Stimulated activated memory B cell treated with anti-CD40 and anti-IgM and Interleukin-4, amounts not matched to agents 10 μg/mL and 1 μg/mL and 100 μg/mL, for 72 hours (primary cell): Measurements from ENCODE around the gene NXN.
"Not testable (repeated sequence)": the region's sequence is repeated elsewhere in the genome, so short reads cannot be mapped to it uniquely, and the experiment has no call there.

Experiments
- ATAC-seq: fragments of 150-1000 bp; cut with Tn5 transposase; 2 replicates; pipeline ENCODE4 v1.10.0; 2021
- H3K27ac Mint-ChIP-seq: one replicate; pipeline ENCODE4 v1.8.0; 2022; ENCODE audit warnings: mild to moderate bottlenecking, mixed read lengths
- H3K27me3 Mint-ChIP-seq: one replicate; pipeline ENCODE4 v1.8.0; 2022; ENCODE audit warnings: mixed read lengths
- H3K36me3 Mint-ChIP-seq: one replicate; pipeline ENCODE4 v1.8.0; 2022; ENCODE audit warnings: mixed read lengths
- H3K4me1 Mint-ChIP-seq: one replicate; pipeline ENCODE4 v1.8.0; 2022; ENCODE audit warnings: mixed read lengths
- H3K4me3 Mint-ChIP-seq: one replicate; pipeline ENCODE4 v1.8.0; 2022; ENCODE audit warnings: mild to moderate bottlenecking, moderate library complexity, mixed read lengths
- H3K9me3 Mint-ChIP-seq: one replicate; pipeline ENCODE4 v1.8.0; 2022; ENCODE audit warnings: mixed read lengths

Gene NXN

DNA sequence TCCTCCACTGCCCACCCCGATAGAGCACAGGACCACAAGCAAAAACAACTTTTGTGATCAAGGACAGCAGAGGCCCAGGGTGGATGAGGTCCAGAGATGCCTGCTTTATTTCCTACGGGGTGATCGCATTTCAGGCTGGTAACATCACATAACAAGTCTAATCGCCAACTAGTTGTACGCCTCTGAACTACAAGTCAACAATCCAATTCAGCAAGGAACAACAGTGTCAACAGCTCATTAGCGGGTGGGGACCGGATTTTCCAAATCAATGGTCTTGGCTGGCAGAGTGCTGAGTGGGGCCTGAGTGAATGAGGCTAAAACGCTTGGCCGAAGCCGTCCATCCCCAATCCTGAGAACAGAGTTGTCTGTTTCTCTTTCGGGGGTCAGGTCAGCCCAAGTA lies 180.3 kb downstream of the NXN start:
- Mint-ChIP-seq H3K4me1 (peaks cover 6% of the 10 kb centered on the region), H3K9me3 (no peaks in the 10 kb centered on the region), H3K27ac (no peak overlapping the region), H3K4me3 (no peak overlapping the region), H3K36me3 (no peaks in the 10 kb centered on the region), H3K27me3 (peaks cover 15% of the 10 kb centered on the region)
- no peak for ATAC-seq

DNA sequence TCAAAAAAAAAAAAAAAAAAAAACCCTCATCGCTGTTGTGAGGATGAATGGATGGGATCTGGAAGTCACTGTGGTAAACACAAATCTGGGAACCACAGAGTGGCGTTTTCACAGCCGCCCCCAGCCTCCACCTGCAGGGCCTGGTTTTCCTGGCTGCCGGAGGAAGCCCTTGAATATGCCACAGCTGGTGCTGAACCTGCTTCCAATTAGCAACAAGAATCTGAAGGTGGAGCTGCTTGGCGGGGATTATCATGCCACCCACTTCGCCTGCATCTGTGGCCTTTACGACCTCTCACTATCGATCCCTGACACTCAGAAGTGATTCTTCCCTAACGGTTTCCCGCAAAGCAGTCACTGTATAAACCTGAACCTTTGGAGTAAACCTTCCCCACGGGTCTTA lies 181.3 kb downstream of the NXN start:
- Mint-ChIP-seq H3K36me3 (no peaks in the 10 kb centered on the region), H3K9me3 (no peaks in the 10 kb centered on the region), H3K4me3 (no peak overlapping the region), H3K27me3 (peaks cover 5% of the 10 kb centered on the region), H3K4me1 (peaks cover 6% of the 10 kb centered on the region), H3K27ac (no peak overlapping the region)
- ATAC-seq = no peak

DNA sequence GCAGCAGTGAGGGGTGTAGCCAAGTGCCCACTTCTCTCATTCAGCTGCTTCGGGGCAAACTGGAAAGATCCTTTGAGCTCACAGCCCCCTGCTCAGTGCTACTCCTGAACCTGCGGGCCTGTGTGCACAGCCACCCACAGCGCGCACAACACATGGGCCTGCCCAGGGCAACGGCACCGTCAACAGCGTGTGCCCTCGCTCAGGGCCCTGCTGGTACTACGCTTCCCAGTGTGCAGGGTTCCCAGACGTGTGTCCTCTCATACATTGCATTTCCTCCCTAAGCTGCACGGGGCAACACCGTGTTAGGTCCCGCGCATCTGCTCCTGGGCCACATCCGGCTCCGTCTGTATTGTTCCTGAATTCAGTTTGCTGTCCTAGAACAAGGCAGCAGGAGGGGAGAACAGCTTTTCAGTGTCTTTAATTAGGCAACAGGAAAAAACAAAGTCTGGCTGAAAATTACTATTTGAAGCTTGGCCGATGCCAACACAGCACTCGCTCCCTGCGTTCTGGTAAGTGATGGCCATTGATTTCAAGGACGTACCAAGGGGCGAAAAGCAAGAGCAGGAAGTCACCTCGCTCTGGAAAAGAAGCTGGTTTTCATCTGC lies 182.2 kb downstream of the NXN start:
- H3K27ac Mint-ChIP-seq = no peak overlapping the region
- no peaks in the 10 kb centered on the region for H3K9me3 Mint-ChIP-seq
- no peak overlapping the region for H3K4me3 Mint-ChIP-seq
- H3K4me1 Mint-ChIP-seq = peaks cover 6% of the 10 kb centered on the region
- H3K27me3 Mint-ChIP-seq = no peaks in the 10 kb centered on the region
- ATAC-seq = no peak
- H3K36me3 Mint-ChIP-seq = no peaks in the 10 kb centered on the region

DNA sequence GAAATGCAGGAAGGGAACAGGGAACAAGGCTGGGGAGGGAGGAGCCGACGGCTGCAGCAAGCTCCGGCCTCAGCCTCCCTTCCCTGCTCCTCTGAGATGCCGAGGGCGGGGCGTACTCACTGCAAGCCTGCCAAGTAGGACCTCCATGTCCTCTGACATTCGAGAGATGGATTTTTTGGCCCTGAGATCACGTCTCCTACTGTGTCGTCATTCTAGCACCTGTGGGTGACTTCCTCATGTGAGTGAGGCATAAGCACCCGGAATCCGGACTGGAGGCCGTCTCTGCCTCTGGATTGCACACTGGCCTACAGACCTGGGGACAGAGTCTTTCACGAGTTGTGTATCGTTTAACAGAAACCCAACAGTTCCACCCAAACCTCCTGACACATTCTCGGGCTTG lies 183.0 kb downstream of the NXN start:
- Mint-ChIP-seq H3K27me3 (no peaks in the 10 kb centered on the region), H3K27ac (no peak overlapping the region), H3K4me3 (no peak overlapping the region), H3K36me3 (no peaks in the 10 kb centered on the region), H3K4me1 (peaks cover 6% of the 10 kb centered on the region), H3K9me3 (no peaks in the 10 kb centered on the region)
- ATAC-seq = no peak

DNA sequence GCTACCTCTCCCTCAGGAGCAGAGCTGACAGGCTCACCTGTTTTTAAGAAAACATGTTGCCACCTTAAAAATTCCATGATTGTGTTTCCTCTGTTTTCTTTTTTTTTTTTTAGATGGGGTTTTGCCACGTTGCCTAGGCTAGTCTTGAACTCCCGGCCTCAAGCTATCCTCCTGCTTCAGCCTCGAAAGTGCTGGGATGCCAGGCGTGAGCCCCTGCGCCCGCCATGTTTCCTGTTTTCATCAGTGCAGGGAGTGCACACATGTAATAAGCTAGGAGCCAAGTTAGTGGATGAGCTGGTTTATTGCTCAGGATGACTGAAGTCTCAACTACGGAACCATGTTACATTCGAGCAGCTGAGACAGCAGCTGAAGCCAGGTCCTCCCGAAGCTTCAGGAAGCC lies 183.9 kb downstream of the NXN start:
- Mint-ChIP-seq H3K27ac (no peak overlapping the region), H3K27me3 (no peaks in the 10 kb centered on the region), H3K4me1 (peaks cover 6% of the 10 kb centered on the region), H3K4me3 (no peak overlapping the region), H3K9me3 (no peaks in the 10 kb centered on the region), H3K36me3 (peaks cover 6% of the 10 kb centered on the region)
- no peak for ATAC-seq

DNA sequence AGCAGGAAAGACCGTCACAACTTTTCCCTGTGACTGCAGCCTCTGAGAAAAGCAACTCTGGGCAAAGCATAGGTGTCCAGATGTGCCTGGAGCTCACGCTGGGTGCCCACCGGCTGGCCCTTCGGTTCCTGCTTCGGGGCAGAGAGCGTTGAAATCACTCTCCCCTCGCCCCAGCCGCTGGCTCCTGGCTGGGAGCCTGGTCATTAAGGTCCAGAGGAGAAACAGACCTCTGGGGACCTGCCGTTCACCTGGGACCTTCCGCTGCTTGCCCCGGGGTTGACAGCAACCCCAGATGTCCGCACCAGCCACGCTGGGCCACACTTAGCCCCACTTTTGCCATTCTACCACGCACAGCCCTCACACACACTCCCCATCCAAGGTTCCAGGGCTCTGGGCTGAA lies 184.3 kb downstream of the NXN start:
- ATAC-seq = no peak
- Mint-ChIP-seq H3K9me3 (no peaks in the 10 kb centered on the region), H3K4me1 (peaks cover 6% of the 10 kb centered on the region), H3K36me3 (peaks cover 7% of the 10 kb centered on the region), H3K27ac (no peak overlapping the region), H3K27me3 (no peaks in the 10 kb centered on the region), H3K4me3 (no peak overlapping the region)

DNA sequence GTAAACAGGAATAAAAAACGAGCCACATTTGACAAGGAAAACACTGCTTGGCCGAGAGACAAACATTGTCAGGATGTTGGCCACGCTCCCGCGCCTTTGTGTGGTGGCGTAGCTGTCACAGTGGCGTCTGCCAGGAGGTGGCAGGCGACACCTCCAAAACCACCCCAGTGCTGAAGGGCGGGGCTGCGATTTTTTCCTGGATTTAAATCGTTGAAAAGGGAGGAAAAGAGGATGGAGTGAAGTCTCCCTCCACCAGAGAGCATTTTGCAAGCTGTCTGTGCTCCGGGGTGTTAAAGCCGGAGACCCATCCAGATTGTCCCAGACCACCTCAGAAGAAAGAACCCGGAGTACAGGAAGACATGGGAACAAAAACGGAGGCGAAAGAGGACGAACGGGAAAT lies 184.7 kb downstream of the NXN start:
- peak; percentile 74 for ATAC-seq
- H3K9me3 Mint-ChIP-seq = no peaks in the 10 kb centered on the region
- no peaks in the 10 kb centered on the region for H3K27me3 Mint-ChIP-seq
- peaks cover 6% of the 10 kb centered on the region for H3K4me1 Mint-ChIP-seq
- H3K27ac Mint-ChIP-seq = no peak overlapping the region
- no peak overlapping the region for H3K4me3 Mint-ChIP-seq
- peaks cover 11% of the 10 kb centered on the region for H3K36me3 Mint-ChIP-seq

DNA sequence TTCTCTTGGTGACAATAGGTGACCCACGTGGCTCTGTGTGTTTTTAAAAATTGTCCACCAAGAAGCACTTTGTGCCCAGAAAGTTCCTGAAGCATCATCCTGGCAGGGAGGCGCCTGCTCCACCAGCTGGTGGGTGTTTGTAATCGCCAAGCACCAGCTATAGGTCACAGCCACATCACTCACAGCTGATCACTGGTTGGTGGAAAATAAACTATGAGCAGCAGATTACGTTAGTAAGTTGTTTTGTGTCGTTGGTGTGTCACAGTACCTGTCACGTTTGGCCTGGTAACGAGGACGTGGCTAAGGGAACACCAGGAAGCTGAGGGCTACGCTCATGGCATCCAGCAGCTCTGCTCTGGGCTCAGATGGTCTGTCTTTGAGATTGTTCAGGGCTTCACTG lies 187.3 kb downstream of the NXN start:
- H3K9me3 Mint-ChIP-seq = no peaks in the 10 kb centered on the region
- H3K36me3 Mint-ChIP-seq = peaks cover 24% of the 10 kb centered on the region
- ATAC-seq = no peak
- peaks cover 6% of the 10 kb centered on the region for H3K4me1 Mint-ChIP-seq
- H3K27me3 Mint-ChIP-seq = no peaks in the 10 kb centered on the region
- H3K4me3 Mint-ChIP-seq = no peak overlapping the region
- H3K27ac Mint-ChIP-seq = no peak overlapping the region

DNA sequence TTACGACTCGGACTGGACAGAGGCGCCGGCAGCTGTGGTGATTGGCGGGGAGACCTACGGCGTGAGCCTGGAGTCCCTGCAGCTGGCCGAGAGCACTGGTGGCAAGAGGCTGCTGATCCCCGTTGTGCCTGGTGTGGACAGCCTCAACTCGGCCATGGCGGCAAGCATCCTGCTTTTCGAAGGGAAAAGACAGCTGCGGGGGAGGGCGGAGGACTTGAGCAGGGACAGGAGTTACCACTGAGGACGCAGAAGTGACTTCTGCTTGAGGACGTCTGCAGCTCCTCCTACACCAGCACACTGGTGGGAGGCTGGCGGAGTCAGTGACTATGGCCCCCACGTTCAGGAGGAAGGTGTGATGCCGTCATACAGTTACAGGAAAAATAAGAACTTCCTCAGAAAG lies 187.7 kb downstream of the NXN start:
- Mint-ChIP-seq H3K27me3 (no peaks in the 10 kb centered on the region), H3K36me3 (peaks cover 28% of the 10 kb centered on the region), H3K4me1 (peaks cover 6% of the 10 kb centered on the region), H3K27ac (no peak overlapping the region), H3K9me3 (no peaks in the 10 kb centered on the region), H3K4me3 (no peak overlapping the region)
- ATAC-seq = no peak

DNA sequence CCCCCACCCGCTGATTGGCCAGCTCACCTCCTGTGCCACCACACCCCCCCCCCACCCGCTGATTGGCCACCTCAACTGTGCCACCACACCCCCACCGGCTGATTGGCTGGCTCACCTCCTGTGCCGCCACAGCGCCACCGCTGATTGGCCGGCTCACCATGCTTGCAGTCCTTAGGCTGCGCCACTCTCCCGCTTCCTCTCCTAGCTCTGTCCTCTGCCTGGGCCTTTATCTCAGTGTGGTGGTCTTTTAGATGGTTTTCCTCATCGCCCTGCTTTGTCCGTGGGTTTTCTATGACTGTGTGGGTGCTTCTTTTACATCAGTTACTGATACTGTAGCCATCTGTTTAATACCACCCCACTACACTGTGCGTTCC lies 188.7 kb downstream of the NXN start:
- H3K36me3 Mint-ChIP-seq = peaks cover 33% of the 10 kb centered on the region
- not testable (repeated sequence) for ATAC-seq, H3K4me3 Mint-ChIP-seq

DNA sequence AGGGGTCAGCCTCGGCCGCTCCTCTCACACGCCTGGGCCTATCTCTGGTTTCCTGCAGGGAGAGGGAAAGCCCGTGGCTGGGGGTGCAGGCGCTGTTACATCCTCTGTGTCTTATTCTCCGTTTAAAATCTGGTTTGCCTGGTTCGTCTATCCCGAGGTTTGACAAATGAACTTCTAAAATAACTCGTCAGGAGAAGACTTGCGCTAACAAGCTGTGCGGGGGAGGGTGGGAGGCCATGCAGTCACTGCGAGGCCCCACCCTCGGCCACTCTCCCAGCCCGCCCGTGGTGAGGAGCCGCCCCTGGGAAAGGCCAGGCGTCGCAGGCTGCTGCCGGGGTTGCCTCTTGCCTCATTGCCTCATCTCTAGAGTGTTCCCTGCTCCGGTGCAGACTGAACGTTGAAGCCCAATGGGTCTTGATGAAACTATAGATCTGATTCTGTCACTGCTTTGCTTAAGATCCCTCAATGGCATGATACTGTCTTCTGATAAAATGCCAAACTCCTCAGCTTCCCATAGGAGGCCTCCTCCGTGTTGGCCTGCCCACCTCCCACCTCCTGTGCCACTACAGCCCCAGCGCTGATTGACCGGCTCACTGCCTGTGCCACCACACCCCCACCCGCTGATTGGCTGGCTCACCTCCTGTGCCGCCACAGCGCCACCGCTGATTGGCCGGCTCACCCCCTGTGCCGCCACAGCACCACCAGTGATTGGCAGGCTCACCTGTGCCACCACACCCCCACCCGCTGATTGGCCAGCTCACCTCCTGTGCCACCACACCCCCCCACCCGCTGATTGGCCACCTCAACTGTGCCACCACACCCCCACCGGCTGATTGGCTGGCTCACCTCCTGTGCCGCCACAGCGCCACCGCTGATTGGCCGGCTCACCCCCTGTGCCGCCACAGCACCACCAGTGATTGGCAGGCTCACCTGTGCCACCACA lies 189.4 kb downstream of the NXN start:
- ATAC-seq, H3K27me3 Mint-ChIP-seq, H3K4me3 Mint-ChIP-seq, H3K4me1 Mint-ChIP-seq, H3K9me3 Mint-ChIP-seq, H3K27ac Mint-ChIP-seq: not testable (repeated sequence)
- peaks cover 33% of the 10 kb centered on the region for H3K36me3 Mint-ChIP-seq

More for the DNA sequence above, 188.7 kb downstream of the NXN start:
- H3K27me3 Mint-ChIP-seq, H3K9me3 Mint-ChIP-seq, H3K27ac Mint-ChIP-seq, H3K4me1 Mint-ChIP-seq: not testable (repeated sequence)

DNA sequence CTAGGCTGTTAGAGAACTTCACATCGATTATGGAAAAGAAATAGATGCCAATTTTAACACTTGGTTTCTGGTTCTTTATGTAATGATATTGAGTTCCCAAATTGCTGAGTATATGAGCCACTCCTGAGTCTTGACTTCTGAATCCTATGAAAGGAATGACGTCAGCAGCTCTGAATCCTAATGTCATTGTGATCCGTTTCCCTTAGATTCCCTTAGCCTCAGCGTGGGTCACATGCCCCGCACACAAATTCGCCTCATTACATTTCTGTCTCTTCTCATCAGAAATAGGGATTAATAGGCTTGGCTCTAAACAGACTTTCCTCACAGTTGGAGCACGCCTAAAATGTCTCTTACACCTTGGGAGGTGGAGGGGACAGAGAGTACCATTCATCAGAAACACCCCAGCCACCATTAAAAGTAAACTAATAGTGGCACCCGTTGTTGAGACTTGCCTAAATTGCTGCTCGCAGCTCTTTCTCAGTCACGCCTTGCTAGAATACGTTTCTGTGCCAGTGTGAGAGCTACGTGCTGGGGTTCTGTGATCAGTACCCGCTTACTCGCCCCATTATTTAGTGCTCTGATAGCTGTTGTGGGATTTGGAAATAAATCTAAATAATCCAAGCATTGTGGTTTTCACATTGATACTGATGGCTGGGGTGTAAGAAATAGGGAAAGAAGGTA lies 190.3 kb downstream of the NXN start:
- Mint-ChIP-seq H3K4me1 (peaks cover 6% of the 10 kb centered on the region), H3K4me3 (no peak overlapping the region), H3K27ac (no peak overlapping the region), H3K27me3 (no peaks in the 10 kb centered on the region), H3K9me3 (no peaks in the 10 kb centered on the region), H3K36me3 (peaks cover 33% of the 10 kb centered on the region)
- no peak for ATAC-seq

DNA sequence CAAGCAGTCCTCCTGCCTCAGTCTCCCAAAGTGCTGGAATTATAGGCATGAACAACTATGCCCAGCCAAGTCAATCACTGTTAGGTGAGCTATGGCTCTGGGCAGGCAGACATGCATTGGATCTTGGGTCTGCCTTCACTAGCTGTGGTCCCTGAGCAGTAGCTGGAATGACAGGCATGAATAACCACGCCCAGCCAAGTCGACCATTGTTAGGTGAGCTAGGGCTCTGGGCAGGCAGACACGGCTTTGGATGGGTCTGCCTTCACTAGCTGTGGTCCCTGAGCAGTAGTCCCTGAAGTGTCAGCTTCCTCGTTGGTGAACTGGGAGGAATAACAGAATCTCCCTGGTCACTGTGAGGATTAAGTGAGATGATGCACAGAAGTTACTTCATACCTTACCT lies 191.0 kb downstream of the NXN start:
- Mint-ChIP-seq H3K27me3 (no peaks in the 10 kb centered on the region), H3K36me3 (peaks cover 33% of the 10 kb centered on the region), H3K4me3 (no peak overlapping the region), H3K27ac (no peak overlapping the region), H3K4me1 (peaks cover 13% of the 10 kb centered on the region), H3K9me3 (no peaks in the 10 kb centered on the region)
- no peak for ATAC-seq

DNA sequence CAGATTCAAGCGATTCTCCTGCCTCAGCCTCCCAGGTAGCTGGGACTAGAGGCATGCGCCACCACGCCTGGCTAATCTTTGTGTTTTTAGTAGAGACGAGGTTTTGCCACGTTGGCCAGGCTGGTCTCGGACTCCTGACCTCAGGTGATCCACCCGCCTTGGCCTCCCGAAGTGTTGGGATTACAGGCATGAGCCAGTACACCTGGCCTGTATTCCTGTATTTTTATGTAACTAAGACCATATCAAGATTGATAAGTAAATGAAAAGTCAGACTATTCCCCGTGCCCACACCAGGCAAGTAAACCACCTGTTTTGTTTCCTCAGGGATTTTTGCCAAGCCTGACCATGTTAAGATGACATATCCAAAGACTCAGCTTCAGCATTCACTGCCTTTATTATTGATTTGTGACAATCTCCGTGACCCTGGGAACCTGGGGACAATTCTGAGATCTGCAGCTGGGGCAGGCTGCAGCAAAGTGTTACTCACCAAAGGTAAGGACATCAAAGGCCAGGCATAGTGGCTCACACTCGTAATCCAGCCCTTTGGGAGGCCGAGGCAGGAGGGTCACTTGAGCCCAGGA lies 191.8 kb downstream of the NXN start:
- ATAC-seq = no peak
- Mint-ChIP-seq H3K4me3 (no peak overlapping the region), H3K4me1 (peaks cover 17% of the 10 kb centered on the region), H3K36me3 (peaks cover 33% of the 10 kb centered on the region), H3K27ac (no peak overlapping the region), H3K9me3 (no peaks in the 10 kb centered on the region), H3K27me3 (no peaks in the 10 kb centered on the region)

DNA sequence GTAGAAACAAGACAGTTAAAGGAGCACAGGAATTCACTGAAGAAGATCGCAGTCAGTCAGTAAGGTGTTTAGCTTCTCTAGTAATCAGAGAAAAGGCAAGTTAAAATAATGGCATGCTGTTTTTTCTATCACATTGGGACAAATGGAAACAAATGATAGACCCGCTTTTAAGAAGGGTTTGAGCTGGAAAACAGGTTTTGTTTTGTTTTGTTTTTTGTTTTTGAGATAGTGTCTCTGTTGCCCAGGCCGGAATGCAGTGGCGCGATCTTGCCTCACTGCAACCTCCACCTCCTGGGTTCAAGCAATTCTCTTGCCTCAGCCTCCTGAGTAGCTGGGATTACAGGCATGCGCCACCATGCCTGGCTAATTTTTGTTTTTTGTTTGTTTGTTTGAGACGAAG lies 193.7 kb downstream of the NXN start:
- H3K4me3 Mint-ChIP-seq, H3K9me3 Mint-ChIP-seq, ATAC-seq, H3K27me3 Mint-ChIP-seq, H3K27ac Mint-ChIP-seq: not testable (repeated sequence)
- H3K36me3 Mint-ChIP-seq = peaks cover 35% of the 10 kb centered on the region
- H3K4me1 Mint-ChIP-seq = peaks cover 32% of the 10 kb centered on the region
